WI38 (cell line): ENCODE measurements around the gene PLN.

Source experiments
- H3K4me3 ChIP-seq: 2 replicates; pipeline ENCODE4 v1.5.1; 2011; ENCODE audit warnings: low read depth, mild to moderate bottlenecking, control low read depth, low read length
- CTCF ChIP-seq: IDR thresholded peaks from 2 replicates; pipeline ENCODE4 v1.5.1; 2012; ENCODE audit warnings: low read depth, mild to moderate bottlenecking, control low read depth, low read length

The PLN gene

GRCh38 chr6:118524686-118525085 lies 23.4 kb upstream of the PLN start:
- TF ChIP-seq CTCF: no peak
- no peak overlapping the region for H3K4me3 ChIP-seq

- H3K4me3 ChIP-seq: no peak overlapping the region
- no peak for TF ChIP-seq CTCF
Observed at GRCh38 chr6:118525913-118526780, 21.9 kb upstream of the PLN start.

- H3K4me3 ChIP-seq: no peak overlapping the region
- TF ChIP-seq CTCF: no peak
Observed at GRCh38 chr6:118528129-118528528, 20.0 kb upstream of the PLN start.

GRCh38 chr6:118529756-118530155 lies 18.3 kb upstream of the PLN start:
- no peak for TF ChIP-seq CTCF
- no peak overlapping the region for H3K4me3 ChIP-seq

GRCh38 chr6:118530942-118531341 lies 17.2 kb upstream of the PLN start:
- TF ChIP-seq CTCF: no peak
- no peak overlapping the region for H3K4me3 ChIP-seq

GRCh38 chr6:118535176-118535844 lies 12.8 kb upstream of the PLN start:
- H3K4me3 ChIP-seq: no peak overlapping the region
- no peak for TF ChIP-seq CTCF

- H3K4me3 ChIP-seq: no peak overlapping the region
- no peak for TF ChIP-seq CTCF
Observed at GRCh38 chr6:118536478-118536877, 11.6 kb upstream of the PLN start.
